Caco-2 (cell line): ENCODE data around the gene GDAP2. TPM values are rescaled to one million over a fixed set of nuclear protein-coding genes. Genes with fewer than 3 reads are reported as not detected.

Source experiments
- BruUV-seq: library from RNA; stranded (reverse); fragments of 400-500 nt; replicated peaks from 2 replicates; lab custom pipeline; 2021; lab: Mats Ljungman, UMichigan
- CTCF ChIA-PET: fragments of 300-600 bp; sonication (Branson Sonifier 250); formaldehyde crosslinking; loops from one replicate; lab custom pipeline; 2022; ENCODE audit warnings: antibody characterized with exemption; lab: Charles Lee
- POLR2A ChIA-PET: fragments of 300-600 bp; sonication (Branson Sonifier 250); formaldehyde crosslinking; loops from one replicate; lab custom pipeline; 2022; ENCODE audit warnings: antibody characterized with exemption; lab: Charles Lee
- DNase-seq, 2 experiments: peaks; one replicate each; pipeline versions ENCODE4 v3.0.0 to v3.0.0-alpha.2; 2020 to 2022
- H3K27me3 ChIP-seq: replicated peaks from 2 replicates; pipeline ENCODE4 v1.6.0; 2011; ENCODE audit warnings: low read length; ENCODE audit not compliant: control insufficient read depth, insufficient read depth
- H3K36me3 ChIP-seq: 2 replicates; pipeline ENCODE4 v1.5.1; 2011; ENCODE audit warnings: low read length; ENCODE audit not compliant: control insufficient read depth, insufficient read depth
- H3K4me1 ChIP-seq: fragments of 250-450 bp; sonication (Bioruptor Pico); 2 replicates; pipeline ENCODE4 v1.5.1; 2020; ENCODE audit warnings: mild to moderate bottlenecking
- H3K4me3 ChIP-seq: 2 replicates; pipeline ENCODE4 v1.5.1; 2011; ENCODE audit warnings: low read depth, mild to moderate bottlenecking, control low read depth, low read length
- H3K9me3 ChIP-seq: fragments of 250-450 bp; sonication (Bioruptor Pico); 2 replicates; pipeline ENCODE4 v1.5.1; 2020; ENCODE audit warnings: mild to moderate bottlenecking, moderate library complexity
- H3K27ac Mint-ChIP-seq: one replicate; pipeline ENCODE4 v1.8.0; 2022; ENCODE audit warnings: mixed read lengths; ENCODE audit not compliant: unreplicated experiment
- H3K27me3 Mint-ChIP-seq: one replicate; pipeline ENCODE4 v1.8.0; 2022; ENCODE audit warnings: mixed read lengths; ENCODE audit not compliant: insufficient read depth, unreplicated experiment
- H3K36me3 Mint-ChIP-seq: one replicate; pipeline ENCODE4 v1.8.0; 2022; ENCODE audit warnings: mild to moderate bottlenecking, mixed read lengths; ENCODE audit not compliant: insufficient read depth, unreplicated experiment
- H3K4me1 Mint-ChIP-seq: one replicate; pipeline ENCODE4 v1.8.0; 2022; ENCODE audit warnings: low read depth, mixed read lengths; ENCODE audit not compliant: unreplicated experiment
- H3K4me3 Mint-ChIP-seq: one replicate; pipeline ENCODE4 v1.8.0; 2022; ENCODE audit warnings: mild to moderate bottlenecking, moderate library complexity, mixed read lengths; ENCODE audit not compliant: unreplicated experiment
- H3K9me3 Mint-ChIP-seq: one replicate; pipeline ENCODE4 v1.8.0; 2022; ENCODE audit warnings: mixed read lengths; ENCODE audit not compliant: unreplicated experiment
- CTCF ChIP-seq, 2 experiments: fragments of 200-600 bp in 1 of 2; IDR thresholded peaks; 1 replicate in 1 of 2; 2 replicates in 1 of 2; pipeline versions ENCODE4 v1.5.1 to v1.8.0; 2011 to 2022; ENCODE audit warnings: antibody characterized with exemption in 1 of 2, control low read depth in 1 of 2, inconsistent platforms in 1 of 2, low read depth in 1 of 2, low read length in 1 of 2, mild to moderate bottlenecking in 1 of 2, moderate library complexity in 1 of 2; ENCODE audit not compliant: insufficient read depth in 1 of 2, severe bottlenecking in 1 of 2, unreplicated experiment in 1 of 2
- intact Hi-C: fragments of 100-400 bp; cut with micrococcal nuclease; formaldehyde crosslinking; loops from one replicate; pipeline ENCODE4 v1.10.0; 2022; ENCODE audit not compliant: unreplicated experiment
- total RNA-seq: library from RNA; stranded (reverse); gene quantifications from 2 replicates; pipeline ENCODE4 v1.2.3, GENCODE V29; 2022

GDAP2 gene
- total RNA-seq, 1 experiment from 2014 or later: 16.4 TPM

GRCh38 chr1:117871013-117871412 is 58.4 kb downstream of the GDAP2 start:
- TF ChIP-seq CTCF (IDR thresholded peaks at IDR 0.05; ENCODE audit: insufficient read depth in 1 of 2, low read depth in 1 of 2, low read length in 1 of 2, severe bottlenecking in 1 of 2, unreplicated experiment in 1 of 2): no peak
- Mint-ChIP-seq H3K36me3 (peaks cover 26% of the 10 kb centered on the region), H3K27me3 (no peaks in the 10 kb centered on the region), H3K4me1 (no peaks in the 10 kb centered on the region), H3K9me3 (peaks cover 21% of the 10 kb centered on the region), H3K27ac (no peak overlapping the region), H3K4me3 (no peak overlapping the region)
- no peaks in the 10 kb centered on the region; the same call in 1 of the 2 replicates for H3K36me3 ChIP-seq
- no peaks in the 10 kb centered on the region for H3K9me3 ChIP-seq
- intact Hi-C loops: no loop called here
- H3K4me3 ChIP-seq: no peak overlapping the region
- no TSS peak for BruUV-seq
- no peaks in the 10 kb centered on the region for H3K4me1 ChIP-seq
- DNase-seq: no peak
- ChIA-PET POLR2A (no interaction called here), CTCF (no interaction called here)
- no peaks in the 10 kb centered on the region for H3K27me3 ChIP-seq

DNA sequence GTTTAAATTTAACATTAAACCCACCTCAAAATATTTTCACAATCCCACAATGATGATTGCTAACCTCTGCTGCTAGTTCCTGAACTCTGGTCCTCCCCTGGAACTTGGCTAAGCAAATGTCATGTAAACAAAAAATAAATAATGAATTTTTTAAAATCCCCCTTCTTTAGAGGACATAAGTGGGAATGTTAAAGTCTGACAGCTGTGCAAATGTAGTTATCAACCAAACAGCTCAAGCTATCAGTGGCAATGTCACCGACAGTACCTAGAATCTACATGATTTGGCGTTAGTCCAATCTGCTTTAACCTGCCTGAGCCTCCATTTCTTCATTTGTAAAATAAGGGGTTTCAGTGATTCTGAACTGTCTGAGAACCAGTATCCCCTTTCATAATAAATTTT is 67.7 kb downstream of the GDAP2 start:
- BruUV-seq: no TSS peak
- ChIA-PET CTCF (no interaction called here), POLR2A (no interaction called here)
- no peaks in the 10 kb centered on the region for H3K36me3 ChIP-seq
- no peak overlapping the region for H3K4me3 Mint-ChIP-seq
- H3K27me3 Mint-ChIP-seq: no peaks in the 10 kb centered on the region
- H3K27ac Mint-ChIP-seq: no peak overlapping the region
- no peaks in the 10 kb centered on the region for H3K4me1 Mint-ChIP-seq
- no peaks in the 10 kb centered on the region for H3K36me3 Mint-ChIP-seq
- H3K27me3 ChIP-seq: no peaks in the 10 kb centered on the region
- no peaks in the 10 kb centered on the region for H3K9me3 ChIP-seq
- no peak for TF ChIP-seq CTCF (IDR thresholded peaks at IDR 0.05; ENCODE audit: insufficient read depth in 1 of 2, low read depth in 1 of 2, low read length in 1 of 2, severe bottlenecking in 1 of 2, unreplicated experiment in 1 of 2)
- H3K4me1 ChIP-seq: peaks cover 8% of the 10 kb centered on the region; the same call in 1 of the 2 replicates
- no peak overlapping the region for H3K4me3 ChIP-seq
- intact Hi-C loops: no loop called here
- DNase-seq: no peak
- no peaks in the 10 kb centered on the region for H3K9me3 Mint-ChIP-seq

DNA sequence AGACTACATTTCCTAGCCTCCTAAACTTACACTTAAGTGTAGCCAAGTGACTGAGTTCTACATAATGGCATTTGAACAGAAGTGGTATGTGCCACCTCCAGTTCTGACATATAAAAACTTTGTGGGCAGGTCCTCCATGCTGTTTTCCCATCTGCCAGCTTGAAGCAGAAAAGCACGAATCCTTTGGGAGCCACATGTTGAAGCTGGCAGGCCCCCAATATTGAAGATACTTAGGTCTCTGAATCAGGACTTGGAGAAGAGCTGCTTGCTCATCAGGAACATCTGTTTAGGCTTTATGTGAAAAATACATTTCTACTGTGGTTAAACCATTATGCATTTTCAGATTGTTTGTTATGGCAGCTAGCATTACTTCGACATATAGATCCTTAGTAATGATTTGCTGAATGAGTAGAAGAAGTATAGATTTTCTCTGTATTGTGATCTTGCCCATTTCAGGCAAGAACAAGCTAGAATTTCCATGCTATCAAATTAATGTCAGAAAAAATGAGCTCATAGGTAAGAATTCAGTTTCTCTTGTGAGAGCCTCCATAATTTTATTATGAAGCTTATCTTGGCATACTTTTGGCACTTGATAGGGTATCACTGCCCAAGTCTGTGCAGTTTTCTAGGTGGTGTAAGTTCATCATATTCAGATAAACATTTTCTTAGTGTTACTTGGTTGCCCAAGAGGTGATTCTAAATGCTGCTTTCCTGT is 68.4 kb downstream of the GDAP2 start:
- Mint-ChIP-seq H3K9me3 (no peaks in the 10 kb centered on the region), H3K27me3 (no peaks in the 10 kb centered on the region), H3K36me3 (no peaks in the 10 kb centered on the region), H3K27ac (no peak overlapping the region), H3K4me1 (no peaks in the 10 kb centered on the region), H3K4me3 (no peak overlapping the region)
- H3K9me3 ChIP-seq: no peaks in the 10 kb centered on the region
- intact Hi-C loops: no loop called here
- no peak overlapping the region for H3K4me3 ChIP-seq
- H3K36me3 ChIP-seq: no peaks in the 10 kb centered on the region
- peaks cover 8% of the 10 kb centered on the region; the same call in 1 of the 2 replicates for H3K4me1 ChIP-seq
- no TSS peak for BruUV-seq
- no peak for DNase-seq
- POLR2A ChIA-PET: no interaction called here
- H3K27me3 ChIP-seq: no peaks in the 10 kb centered on the region
- no peak for TF ChIP-seq CTCF (IDR thresholded peaks at IDR 0.05; ENCODE audit: insufficient read depth in 1 of 2, low read depth in 1 of 2, low read length in 1 of 2, severe bottlenecking in 1 of 2, unreplicated experiment in 1 of 2)
- CTCF ChIA-PET: no interaction called here
